ENCODE results near the gene TTLL5. TPM values are rescaled to one million over a fixed set of nuclear protein-coding genes. Genes with fewer than 3 reads are reported as not detected.

TTLL5 gene
- polyA plus RNA-seq, 1 of the 3 experiments (the other 2 are of a cell fraction), result 9.6 TPM

- ChIA-PET CTCF (interaction anchor here (0.7 to 1.5 kb wide), 4 partner anchors 12 to 351 kb away, joined by 3 read pairs; partner anchors contain the start of gene IFT43), POLR2A (no interaction called here)
- TF ChIP-seq FOXM1 (IDR thresholded peaks at IDR 0.05; ENCODE audit: low read depth) (no peak), FOSL2 (IDR thresholded peaks at IDR 0.05; ENCODE audit: borderline replicate concordance, low read depth) (no peak), RCOR1 (IDR thresholded peaks at IDR 0.05; ENCODE audit: low read length) (no peak), TAF1 (IDR thresholded peaks at IDR 0.05; ENCODE audit: borderline replicate concordance, low read depth, low read length) (no peak), SIN3A (IDR thresholded peaks at IDR 0.05; ENCODE audit: borderline replicate concordance, low read depth, low read length) (no peak), RAD21 (IDR thresholded peaks at IDR 0.05; ENCODE audit: low read length) (no peak), GABPA (IDR thresholded peaks at IDR 0.05; ENCODE audit: low read depth) (no peak), USF2 (IDR thresholded peaks at IDR 0.05; ENCODE audit: borderline replicate concordance, low read depth, low read length) (no peak), ZBTB33 (IDR thresholded peaks at IDR 0.05; ENCODE audit: borderline replicate concordance, low read depth) (no peak), FOXJ3 (CRISPR knock-in tag; IDR thresholded peaks at IDR 0.05) (no peak), YY1 (IDR thresholded peaks at IDR 0.05; ENCODE audit: low read depth) (no peak)
- Histone ChIP-seq H3K9ac (no peak overlapping the region), H3K4me1 (ENCODE audit: control insufficient read depth in 1 of 2, insufficient read depth in 2 of 2, low read depth in 1 of 2, low read length in 1 of 2) (no peaks in the 10 kb centered on the region), H3K36me3 (replicated peaks in 1 of 2; ENCODE audit: control insufficient read depth in 1 of 2, insufficient read depth in 2 of 2, low read length in 1 of 2) (peaks cover 64 to 66% of the 10 kb centered on the region in 2 experiments), H3K9me2 (no peaks in the 10 kb centered on the region), H3K4me3 (ENCODE audit: low read depth in 2 of 2, low read length in 1 of 2) (no peak overlapping the region), H4K20me1 (ENCODE audit: insufficient read depth) (no peaks in the 10 kb centered on the region), H2AFZ (ENCODE audit: low read depth) (no peak overlapping the region), H3K27ac (ENCODE audit: low read depth in 2 of 2, low read length in 1 of 2) (no peak overlapping the region), H3K9me3 (peaks cover 8% of the 10 kb centered on the region; the same call in 1 of the 2 replicates), H3K27me3 (ENCODE audit: insufficient read depth) (no peaks in the 10 kb centered on the region), H3K79me2 (ENCODE audit: insufficient read depth) (no peaks in the 10 kb centered on the region), H3F3A (replicated peaks; ENCODE audit: insufficient read depth) (no peaks in the 10 kb centered on the region), H3K4me2 (no peak overlapping the region)
- no peak for DNase-seq
- WGBS (ENCODE audit: low lambda C conversion rate), result 90% methylated on average over 1 of the region's 1 CpG
These were observed 341.3 kb downstream of the TTLL5 start for GRCh38 chr14:76002383-76002782.

Other genes starting within 250 kb of the TTLL5 start
- gene JDP2, start 233.2 kb upstream of the TTLL5 start, polyA plus RNA-seq (2012; rRNA removed), result 21.1 and 22.3 TPM in 2 replicates
- gene BATF, start 138.8 kb upstream of the TTLL5 start, polyA plus RNA-seq (2012; rRNA removed), result not detected in 2 replicates
- 0.05 and 0.08 TPM in 2 replicates for gene FLVCR2, start 82.6 kb upstream of the TTLL5 start, polyA plus RNA-seq (2012; rRNA removed)
- gene ERG28, start 370 bp upstream of the TTLL5 start, polyA plus RNA-seq (2012; rRNA removed), result 14.8 and 17.0 TPM in 2 replicates

All from SK-N-SH (cell line).